A549 (cell line): Measurements from ENCODE around the gene SRR. TPM values are rescaled to one million over a fixed set of nuclear protein-coding genes. Genes with fewer than 3 reads are reported as not detected.

Experiments
- ATAC-seq, 2 experiments: fragments of 200-7000 bp in 1 of 2; fragments of >200 bp in 1 of 2; cut with Nextera tagmentation in 1 of 2; cut with Tn5 transposase in 1 of 2; 3 replicates each; pipeline versions ENCODE4 v1.8.0 to v1.9.1; 2018 to 2020; ENCODE audit warnings: mild to moderate bottlenecking in 1 of 2, moderate library complexity in 1 of 2
- CTCF ChIA-PET: fragments of 300-600 bp; sonication (Branson Sonifier 250); formaldehyde crosslinking; extraction: SDS; loops from one replicate; lab custom pipeline; 2021; ENCODE audit warnings: antibody characterized with exemption, inconsistent platforms; lab: Yijun Ruan, JAX
- POLR2A ChIA-PET: fragments of 350-600 bp; formaldehyde crosslinking; extraction: SDS; loops from one replicate; lab custom pipeline; 2021; ENCODE audit warnings: antibody characterized with exemption, inconsistent platforms; lab: Yijun Ruan, JAX
- DNase-seq, 2 experiments: peaks; one replicate each; pipeline versions ENCODE4 v3.0.0 to v3.0.0-alpha.2; 2011 to 2016; ENCODE audit warnings: low read depth in 1 of 2, low spot score in 1 of 2
- FAIRE-seq: peaks from 2 replicates; lab custom pipeline; 2011; peaks lifted over from hg19 to GRCh38; lab: Jason Lieb, UNC
- H3K27ac ChIP-seq, 2 experiments: fragments of >200 bp; sonication (Bioruptor Twin); formaldehyde crosslinking; 3 replicates each; pipeline ENCODE4 v1.5.1; 2016 to 2017
- H3K4me1 ChIP-seq: fragments of >200 bp; sonication (Bioruptor Twin); formaldehyde crosslinking; 3 replicates; pipeline ENCODE4 v1.6.1; 2016
- H3K4me2 ChIP-seq: fragments of >200 bp; sonication (Bioruptor Twin); formaldehyde crosslinking; 3 replicates; pipeline ENCODE4 v1.6.1; 2016
- H3K4me3 ChIP-seq: fragments of >200 bp; sonication (Bioruptor Twin); formaldehyde crosslinking; 3 replicates; pipeline ENCODE4 v1.5.1; 2016
- H3K9me3 ChIP-seq: fragments of >200 bp; sonication (Bioruptor Twin); formaldehyde crosslinking; 3 replicates; pipeline ENCODE4 v1.6.1; 2016
- CEBPB ChIP-seq, 2 experiments: fragments of >200 bp in 1 of 2; sonication (Bioruptor Twin) in 1 of 2; formaldehyde crosslinking in 1 of 2; IDR thresholded peaks; 2 replicates each; pipeline ENCODE4 v1.6.1; 2012 to 2016
- CHD4 ChIP-seq: fragments of 200-600 bp; sonication (generic); IDR thresholded peaks from 2 replicates; pipeline ENCODE4 v1.6.1; 2016; ENCODE audit warnings: antibody characterized with exemption, mild to moderate bottlenecking, borderline replicate concordance
- CTCF ChIP-seq: fragments of >200 bp; sonication (Bioruptor Twin); formaldehyde crosslinking; IDR thresholded peaks from 3 replicates; pipeline ENCODE4 v1.5.1; 2016
- EHMT2 ChIP-seq: fragments of 200-600 bp; sonication (generic); IDR thresholded peaks from 2 replicates; pipeline ENCODE4 v1.6.1; 2016; ENCODE audit warnings: antibody characterized with exemption, low read depth, mild to moderate bottlenecking, moderate library complexity
- ELK1 ChIP-seq: fragments of 150-350 bp; IDR thresholded peaks from 2 replicates; pipeline ENCODE4 v1.6.1; 2014; ENCODE audit warnings: low read depth, mild to moderate bottlenecking, low read length
- EP300 ChIP-seq, 2 experiments: fragments of >200 bp; sonication (Bioruptor Twin); formaldehyde crosslinking; IDR thresholded peaks; 2 replicates in 1 of 2; 3 replicates in 1 of 2; pipeline ENCODE4 v1.6.1; 2016 to 2017
- ESRRA ChIP-seq: fragments of 150-350 bp; IDR thresholded peaks from 2 replicates; pipeline ENCODE4 v1.6.1; 2014; ENCODE audit warnings: mild to moderate bottlenecking, low read length, borderline replicate concordance
- FOSB ChIP-seq: fragments of 250-450 bp; sonication (Bioruptor Pico); IDR thresholded peaks from 2 replicates; pipeline ENCODE4 v1.5.0; 2020; ENCODE audit warnings: mild to moderate bottlenecking, moderate library complexity
- FOXS1 ChIP-seq: fragments of 250-450 bp; sonication (Bioruptor Pico); IDR thresholded peaks from 2 replicates; pipeline ENCODE4 v1.5.0; 2020; ENCODE audit warnings: mild to moderate bottlenecking, moderate library complexity
- HDAC2 ChIP-seq: fragments of 200-600 bp; sonication (generic); IDR thresholded peaks from 2 replicates; pipeline ENCODE4 v1.6.1; 2016
- HOXB5 ChIP-seq: fragments of 250-450 bp; sonication (Bioruptor Pico); IDR thresholded peaks from 2 replicates; pipeline ENCODE4 v1.5.0; 2020; ENCODE audit warnings: mild to moderate bottlenecking, moderate library complexity
- JUN ChIP-seq, 2 experiments: fragments of >200 bp; sonication (Bioruptor Twin); formaldehyde crosslinking; IDR thresholded peaks; 2 replicates in 1 of 2; 3 replicates in 1 of 2; pipeline ENCODE4 v1.6.1; 2016 to 2017
- KDM1A ChIP-seq: fragments of 200-600 bp; sonication (generic); IDR thresholded peaks from 2 replicates; pipeline ENCODE4 v1.6.1; 2016; ENCODE audit warnings: low read depth, mild to moderate bottlenecking
- MAX ChIP-seq: IDR thresholded peaks from 2 replicates; pipeline ENCODE4 v1.6.1; 2012
- NFE2L2 ChIP-seq: fragments of 150-350 bp; conservative IDR thresholded peaks from 2 replicates; pipeline ENCODE4 v1.6.1; 2014; ENCODE audit warnings: low read length
- NR3C1 ChIP-seq: fragments of >200 bp; sonication (Bioruptor Twin); formaldehyde crosslinking; IDR thresholded peaks from 3 replicates; pipeline ENCODE4 v1.6.1; 2017
- PHF8 ChIP-seq: fragments of 200-600 bp; sonication (generic); IDR thresholded peaks from 2 replicates; pipeline ENCODE4 v1.6.1; 2016; ENCODE audit warnings: low read depth, mild to moderate bottlenecking, antibody characterized with exemption, moderate library complexity, borderline replicate concordance
- RAD21 ChIP-seq, 2 experiments: fragments of >200 bp in 1 of 2; sonication (Bioruptor Twin) in 1 of 2; formaldehyde crosslinking in 1 of 2; IDR thresholded peaks in 1 of 2; conservative IDR thresholded peaks in 1 of 2; 2 replicates in 1 of 2; 3 replicates in 1 of 2; pipeline ENCODE4 v1.6.1; 2012 to 2018; ENCODE audit warnings: inconsistent platforms in 1 of 2
- RARB ChIP-seq: fragments of 250-450 bp; sonication (Bioruptor Pico); IDR thresholded peaks from 2 replicates; pipeline ENCODE4 v1.8.0; 2021; ENCODE audit warnings: mild to moderate bottlenecking, moderate library complexity
- REST ChIP-seq: fragments of 200-600 bp; sonication (generic); IDR thresholded peaks from 2 replicates; pipeline ENCODE4 v1.6.1; 2016; ENCODE audit warnings: antibody characterized with exemption, mild to moderate bottlenecking, moderate library complexity
- TFCP2L1 ChIP-seq: fragments of 250-450 bp; sonication (Bioruptor Pico); IDR thresholded peaks from 2 replicates; pipeline ENCODE4 v1.5.0; 2021; ENCODE audit warnings: mild to moderate bottlenecking
- ZC3H11A ChIP-seq: fragments of 450-650 bp; IDR thresholded peaks from 2 replicates; pipeline ENCODE4 v1.6.1; 2014; ENCODE audit warnings: antibody characterized with exemption, mild to moderate bottlenecking
- ZFP36 ChIP-seq: fragments of 450-650 bp; IDR thresholded peaks from 2 replicates; pipeline ENCODE4 v1.6.1; 2014; ENCODE audit warnings: borderline replicate concordance; ENCODE audit not compliant: partially characterized antibody
- ZSCAN20 ChIP-seq: fragments of 250-450 bp; sonication (Bioruptor Pico); IDR thresholded peaks from 2 replicates; pipeline ENCODE4 v1.8.0; 2022; ENCODE audit warnings: mild to moderate bottlenecking, moderate library complexity
- WGBS: methylation state at CpG from one replicate; pipeline ENCODE4 v1.1.6; 2017; ENCODE audit errors: missing lambda C conversion rate; 5-methylcytosine and 5-hydroxymethylcytosine counted together
- polyA plus RNA-seq, 4 experiments: library from polyadenylated mRNA; depleted of rRNA in 3 of 4; stranded (reverse); fragments of >200 nt; fragmentation: RNase III in 1 of 4; extraction: RNeasy Plus Mini Kit Qiagen cat#74134 plus additional on column Dnase treatment in 1 of 4; gene quantifications; 2 replicates in 3 of 4; 3 replicates in 1 of 4; pipeline ENCODE4 v1.2.3, GENCODE V29; 2011 to 2017

The SRR gene
- polyA plus RNA-seq, 2 of the 4 experiments (the other 2 are of a cell fraction) = 13.2 to 16.7 TPM

GRCh38 chr17:2363318-2363717, 59.6 kb downstream of the SRR start:
- H3K4me3 ChIP-seq = no peak overlapping the region
- ChIA-PET POLR2A (no interaction called here), CTCF (interaction anchor here (0.9 to 15.8 kb wide), 4 partner anchors 15 to 310 kb away, joined by 5 to 255 read pairs (median 112); no protein-coding TSS in a partner anchor)
- no peak overlapping the region for H3K4me2 ChIP-seq
- no peak for DNase-seq
- H3K9me3 ChIP-seq = no peaks in the 10 kb centered on the region
- TF ChIP-seq EHMT2 = no peak
- TF ChIP-seq FOSB (CRISPR knock-in tag) = no peak
- no peak for TF ChIP-seq CTCF
- TF ChIP-seq RAD21 (conservative IDR thresholded peaks at IDR 0.05 in 1 of 2, IDR thresholded peaks at IDR 0.05 in 1 of 2) = no peak
- TF ChIP-seq FOXS1 (CRISPR knock-in tag) = no peak
- TF ChIP-seq ZSCAN20 = no peak
- TF ChIP-seq ZFP36 = no peak
- no peak for TF ChIP-seq HOXB5 (CRISPR knock-in tag)
- no peak for TF ChIP-seq RARB (CRISPR knock-in tag)
- no peak for TF ChIP-seq CHD4
- TF ChIP-seq NFE2L2 = no peak
- TF ChIP-seq KDM1A = no peak
- no peak for TF ChIP-seq PHF8
- no peak for TF ChIP-seq HDAC2
- TF ChIP-seq, all 56 proteins: peak for 0
- H3K4me1 ChIP-seq = peaks cover 19% of the 10 kb centered on the region
- FAIRE-seq = no peak
- ATAC-seq = no peak
- no peak overlapping the region for H3K27ac ChIP-seq
- WGBS = 93% methylated on average over 20 of the region's 21 CpGs

GRCh38 chr17:2363851-2364762, 60.4 kb downstream of the SRR start:
- CTCF ChIA-PET = interaction anchor here (0.9 to 15.8 kb wide), 5 partner anchors 16 to 311 kb away, joined by 3 to 255 read pairs (median 9); no protein-coding TSS in a partner anchor
- WGBS = 87% methylated on average over 26 of the region's 26 CpGs
- POLR2A ChIA-PET = no interaction called here
- no peak overlapping the region for H3K4me2 ChIP-seq
- FAIRE-seq = no peak
- DNase-seq = no peak
- no peak overlapping the region for H3K4me3 ChIP-seq
- peaks cover 11% of the 10 kb centered on the region for H3K4me1 ChIP-seq
- no peak for ATAC-seq
- H3K9me3 ChIP-seq = no peaks in the 10 kb centered on the region
- H3K27ac ChIP-seq = no peak overlapping the region
- no peak for TF ChIP-seq JUN (IDR thresholded peaks at IDR 0.05)
- TF ChIP-seq EP300 (IDR thresholded peaks at IDR 0.05) = no peak
- no peak for TF ChIP-seq FOSB (CRISPR knock-in tag)
- TF ChIP-seq CEBPB (IDR thresholded peaks at IDR 0.05) = no peak
- TF ChIP-seq ZC3H11A = no peak
- TF ChIP-seq REST = no peak
- no peak for TF ChIP-seq KDM1A
- TF ChIP-seq CTCF = no peak
- TF ChIP-seq NR3C1 = no peak
- TF ChIP-seq MAX = no peak
- TF ChIP-seq TFCP2L1 = no peak
- no peak for TF ChIP-seq ESRRA
- no peak for TF ChIP-seq ELK1
